Measurements from ENCODE around the gene OGDH. TPM values are rescaled to one million over a fixed set of nuclear protein-coding genes. Genes with fewer than 3 reads are reported as not detected.
A peak's percentile ranks its signal among the peaks of the same experiment; 100 is the strongest.
"Not testable (repeated sequence)": the region's sequence is repeated elsewhere in the genome, so short reads cannot be mapped to it uniquely, and the experiment has no call there.

OGDH gene
- polyA plus RNA-seq, 10 donors, result 51.6 to 69.4 (median 63.6) TPM

GRCh38 chr7:44666566-44666965 lies 60.1 kb downstream of the OGDH start:
- DNase-seq, result no peak

GRCh38 chr7:44667190-44667589 lies 60.8 kb downstream of the OGDH start:
- DNase-seq, result no peak

- DNase-seq, result no peak
Observed at GRCh38 chr7:44671069-44671468, 64.6 kb downstream of the OGDH start.

GRCh38 chr7:44673324-44673723 lies 66.9 kb downstream of the OGDH start:
- no peak for DNase-seq

GRCh38 chr7:44673771-44674170 lies 67.3 kb downstream of the OGDH start:
- no peak for DNase-seq

GRCh38 chr7:44674381-44674780 lies 68.0 kb downstream of the OGDH start:
- no peak for DNase-seq

- DNase-seq, result no peak
Observed at GRCh38 chr7:44676776-44677175, 70.3 kb downstream of the OGDH start.

GRCh38 chr7:44678101-44678470 lies 71.7 kb downstream of the OGDH start:
- peak in 1 of 3 donors; percentile 9 for DNase-seq

- DNase-seq, result peak; percentile 52 to 63 (median 54)
Observed at GRCh38 chr7:44678471-44679179, 72.2 kb downstream of the OGDH start.

GRCh38 chr7:44681645-44682044 lies 75.2 kb downstream of the OGDH start:
- no peak for DNase-seq

GRCh38 chr7:44685723-44686122 lies 79.3 kb downstream of the OGDH start:
- DNase-seq, result no peak

GRCh38 chr7:44689427-44689826 lies 83.0 kb downstream of the OGDH start:
- DNase-seq, result no peak

- peak in 1 of 3 donors; percentile 7 for DNase-seq
Observed at GRCh38 chr7:44693641-44694313, 87.3 kb downstream of the OGDH start.

- DNase-seq, result no peak
Observed at GRCh38 chr7:44694326-44694725, 87.9 kb downstream of the OGDH start.

GRCh38 chr7:44694766-44695165 lies 88.3 kb downstream of the OGDH start:
- no peak for DNase-seq

GRCh38 chr7:44695756-44696155 lies 89.3 kb downstream of the OGDH start:
- no peak for DNase-seq

GRCh38 chr7:44696728-44697127 lies 90.3 kb downstream of the OGDH start:
- no peak for DNase-seq

GRCh38 chr7:44697136-44698045 lies 91.0 kb downstream of the OGDH start:
- DNase-seq, result no peak

GRCh38 chr7:44698046-44698580 lies 91.7 kb downstream of the OGDH start:
- no peak for DNase-seq

- DNase-seq, result not testable (repeated sequence)
Observed at GRCh38 chr7:44699598-44699997, 93.2 kb downstream of the OGDH start.

GRCh38 chr7:44700322-44700721 lies 93.9 kb downstream of the OGDH start:
- no peak for DNase-seq

GRCh38 chr7:44703391-44703790 lies 97.0 kb downstream of the OGDH start:
- not testable (repeated sequence) for DNase-seq
